T-helper 1 cell (primary cell): ENCODE results near the gene TMEM269.

ENCODE experiments used
- DNase-seq, 5 donors: peaks; one replicate each; pipeline ENCODE4 v3.0.0-alpha.2; 2012 to 2020

Gene TMEM269

DNA sequence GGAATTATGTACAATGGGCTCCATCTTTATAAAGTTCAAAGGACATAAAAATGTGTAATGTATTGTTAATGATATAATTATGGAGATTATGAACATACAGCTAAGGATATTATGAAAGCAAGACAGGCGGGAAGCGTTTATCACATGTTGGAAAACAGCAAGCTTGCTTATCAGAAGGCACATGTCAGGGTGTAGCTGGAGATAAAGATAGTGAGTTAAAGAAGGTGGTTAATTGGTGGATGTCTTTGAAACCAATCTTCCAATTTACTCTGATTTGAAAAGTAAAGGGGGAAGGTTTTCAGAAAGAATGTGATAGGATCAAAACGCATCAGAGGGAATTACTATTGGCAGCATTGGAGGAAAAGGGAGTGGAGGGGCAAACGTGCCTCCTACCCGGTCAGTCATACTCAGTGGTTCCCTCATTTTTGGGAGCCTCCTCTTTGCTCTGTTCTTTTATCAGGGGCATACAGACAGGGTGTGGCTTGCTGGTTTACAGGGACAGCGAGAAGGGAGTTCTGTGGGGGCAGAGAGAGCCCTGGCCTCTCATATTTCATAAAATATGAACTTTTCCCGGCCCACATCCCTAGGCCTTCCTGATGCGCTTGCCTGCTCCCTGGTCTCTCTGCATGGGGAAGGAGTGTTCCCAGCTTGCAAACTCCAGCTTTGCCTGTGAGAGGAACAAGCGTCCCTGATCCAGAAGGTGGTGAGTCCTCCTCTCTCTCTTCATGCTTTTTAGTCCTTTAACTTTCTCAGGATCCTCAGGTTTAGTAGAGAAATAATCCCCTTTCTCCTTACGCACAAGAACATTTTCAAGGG is 40.5 kb downstream of the TMEM269 start:
- DNase-seq = no peak

DNA sequence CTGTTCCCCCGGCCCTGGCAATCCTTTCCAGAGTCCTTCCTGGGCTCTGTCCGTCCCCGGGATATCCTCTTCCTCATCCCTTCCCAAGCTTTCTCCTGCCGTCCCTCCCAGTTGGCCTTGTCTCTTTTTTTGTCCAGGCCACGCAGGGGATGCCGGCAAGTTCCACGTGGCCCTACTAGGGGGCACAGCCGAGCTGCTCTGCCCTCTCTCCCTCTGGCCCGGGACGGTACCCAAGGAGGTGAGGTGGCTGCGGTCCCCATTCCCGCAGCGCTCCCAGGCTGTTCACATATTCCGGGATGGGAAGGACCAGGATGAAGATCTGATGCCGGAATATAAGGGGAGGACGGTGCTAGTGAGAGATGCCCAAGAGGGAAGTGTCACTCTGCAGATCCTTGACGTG is 45.8 kb downstream of the TMEM269 start:
- DNase-seq = no peak

DNA sequence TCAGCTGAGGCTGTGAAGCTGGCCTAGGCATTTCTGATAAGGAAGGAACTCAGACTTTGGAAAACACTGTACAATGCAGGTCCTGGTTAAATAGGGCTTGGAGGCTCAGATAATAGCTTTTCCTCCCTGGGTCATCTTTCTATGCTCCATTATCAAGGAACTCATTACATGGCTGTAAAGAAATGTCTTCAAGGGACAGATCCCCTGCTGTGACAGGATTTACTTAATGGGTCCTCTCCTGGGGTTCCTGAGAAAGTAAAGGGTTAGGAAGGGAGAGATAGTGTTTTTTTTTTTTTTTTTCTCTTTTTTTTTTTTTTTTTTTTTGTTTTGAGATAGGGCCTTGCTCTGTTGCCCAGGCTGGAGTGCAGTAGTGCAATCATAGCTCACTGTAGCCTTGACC is 46.5 kb downstream of the TMEM269 start:
- DNase-seq = no peak

DNA sequence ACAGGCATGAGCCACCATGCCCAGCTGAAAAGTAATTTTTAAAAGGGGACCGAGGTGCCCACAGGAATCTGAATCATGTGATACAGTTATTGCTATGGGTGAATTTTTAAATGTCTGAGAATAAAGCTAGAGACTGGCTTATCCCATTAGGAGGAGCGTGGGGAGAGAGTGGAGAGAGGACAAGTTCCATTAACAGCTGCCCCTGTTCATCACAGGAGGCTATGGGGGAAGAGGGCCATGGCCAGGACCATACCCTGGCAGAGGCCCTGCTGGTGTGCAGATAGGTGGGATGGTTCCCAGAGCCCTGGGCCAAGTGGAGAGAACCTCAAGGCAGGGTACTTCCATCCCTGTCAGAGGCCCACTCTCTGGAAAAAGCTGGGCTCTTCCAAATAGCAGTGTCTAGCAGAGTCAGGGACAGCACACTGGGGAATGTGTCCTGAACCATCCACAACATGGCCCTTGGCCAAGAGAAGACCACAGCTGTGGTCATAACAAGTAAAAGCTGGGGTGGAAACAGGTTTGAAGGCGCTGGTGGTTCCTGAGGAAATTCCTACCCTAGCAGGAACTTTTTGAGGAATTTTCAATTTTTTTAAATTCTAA is 48.0 kb downstream of the TMEM269 start:
- no peak for DNase-seq

DNA sequence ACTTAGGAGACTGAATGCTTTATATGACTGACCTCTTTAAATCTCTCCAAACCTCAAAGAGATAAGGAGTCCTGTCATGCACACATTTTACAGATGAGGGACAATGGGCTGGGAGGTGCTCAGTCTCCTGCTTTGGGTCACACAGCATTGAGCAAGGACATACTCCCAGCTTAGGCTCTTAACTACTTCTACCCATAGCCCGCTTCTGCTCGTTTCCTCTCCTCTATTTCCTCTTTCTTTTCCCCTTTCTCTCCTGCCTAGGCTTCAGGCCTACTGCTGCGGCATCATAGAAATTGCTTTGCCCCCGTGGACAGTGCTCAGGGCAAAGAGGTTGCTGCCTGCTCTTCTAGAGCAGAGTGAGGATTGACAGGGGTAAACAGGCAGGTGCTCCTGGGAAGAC is 49.2 kb downstream of the TMEM269 start:
- no peak for DNase-seq

DNA sequence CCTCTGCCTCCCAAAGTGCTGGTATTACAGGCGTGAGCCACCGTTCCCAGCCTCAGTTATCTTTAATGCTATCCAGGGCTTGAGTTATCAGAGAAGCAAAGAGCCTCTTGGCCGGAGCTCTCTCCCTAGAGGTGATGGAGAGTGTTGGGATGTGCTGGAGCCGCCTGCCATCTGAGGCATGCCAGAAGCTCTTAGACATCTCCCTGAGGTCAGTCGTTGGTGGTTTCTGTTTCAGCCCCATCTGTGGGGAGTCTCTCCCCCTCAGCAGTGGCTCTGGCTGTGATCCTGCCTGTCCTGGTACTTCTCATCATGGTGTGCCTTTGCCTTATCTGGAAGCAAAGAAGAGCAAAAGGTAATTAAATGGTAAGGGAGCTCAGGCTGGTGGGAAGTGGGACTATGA is 50.0 kb downstream of the TMEM269 start:
- no peak for DNase-seq

DNA sequence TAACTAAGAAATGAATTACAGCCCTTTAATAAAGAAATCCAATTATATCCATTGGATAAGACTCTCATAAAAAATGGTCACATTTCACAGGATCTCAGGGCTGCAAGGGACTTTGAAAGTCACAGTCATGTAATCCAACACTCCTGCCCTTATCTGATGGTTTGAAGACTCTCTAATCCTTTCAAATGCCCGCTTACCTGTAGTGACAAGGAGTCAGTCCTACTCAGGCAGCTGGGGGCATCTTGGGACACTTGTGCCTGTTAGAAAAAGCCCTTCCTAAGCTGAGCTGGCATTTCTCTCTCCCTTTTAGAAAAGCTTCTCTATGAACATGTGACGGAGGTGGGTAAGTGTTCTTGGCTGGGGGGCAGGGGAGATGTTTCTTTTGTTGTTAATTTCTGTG is 50.6 kb downstream of the TMEM269 start:
- DNase-seq = no peak

DNA sequence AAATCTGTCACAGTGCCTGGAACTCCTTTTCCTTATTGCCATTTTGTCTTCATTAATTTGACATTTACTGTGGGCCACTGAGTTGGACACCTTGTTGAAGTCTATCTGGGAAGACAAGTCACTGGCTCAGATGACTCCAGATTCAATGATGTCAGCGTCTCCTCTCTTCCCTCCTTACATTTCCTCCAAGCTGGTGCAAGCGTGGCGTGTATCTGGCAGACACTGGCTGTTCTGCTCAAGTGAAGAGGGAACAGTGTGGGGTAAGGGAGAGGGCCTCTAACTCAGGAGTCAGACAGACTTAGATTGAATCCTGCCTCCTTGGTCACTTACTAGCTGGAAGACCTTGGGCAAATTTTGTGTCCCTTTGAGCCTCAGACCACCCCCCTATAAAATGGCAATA is 52.9 kb downstream of the TMEM269 start:
- DNase-seq = no peak

DNA sequence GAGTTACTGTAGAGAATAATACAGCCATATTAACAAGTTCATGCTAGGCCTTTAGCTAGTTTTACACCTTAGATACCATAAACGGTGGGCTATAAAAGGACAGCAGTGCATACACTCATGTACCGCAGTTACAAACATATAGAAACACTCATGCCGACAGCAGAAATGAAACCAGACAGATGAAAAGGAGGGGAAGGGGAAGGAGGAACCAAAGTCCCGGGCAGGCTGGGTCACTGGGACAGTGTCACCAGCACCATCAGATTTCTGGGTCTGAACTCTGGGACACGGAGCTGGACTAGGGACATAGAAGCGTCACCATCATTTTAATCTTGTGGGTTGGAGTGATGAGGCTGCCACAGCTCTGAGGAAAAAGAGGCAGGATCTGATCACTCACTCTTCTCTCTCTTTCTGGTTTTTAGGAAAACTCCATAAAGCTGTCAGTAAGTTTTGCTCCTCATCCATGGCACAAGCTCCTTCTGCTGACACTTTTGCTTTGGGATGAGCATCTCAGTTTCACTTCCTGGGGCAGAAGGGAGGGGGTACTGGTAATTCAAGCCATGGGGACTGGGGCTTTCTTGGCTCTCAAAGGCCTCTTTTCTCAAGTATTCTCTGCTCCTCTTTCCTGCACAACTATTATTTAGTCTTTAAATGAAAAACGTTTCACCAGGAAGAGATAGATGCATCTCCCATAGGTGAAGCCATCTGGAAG is 53.8 kb downstream of the TMEM269 start:
- no peak for DNase-seq

DNA sequence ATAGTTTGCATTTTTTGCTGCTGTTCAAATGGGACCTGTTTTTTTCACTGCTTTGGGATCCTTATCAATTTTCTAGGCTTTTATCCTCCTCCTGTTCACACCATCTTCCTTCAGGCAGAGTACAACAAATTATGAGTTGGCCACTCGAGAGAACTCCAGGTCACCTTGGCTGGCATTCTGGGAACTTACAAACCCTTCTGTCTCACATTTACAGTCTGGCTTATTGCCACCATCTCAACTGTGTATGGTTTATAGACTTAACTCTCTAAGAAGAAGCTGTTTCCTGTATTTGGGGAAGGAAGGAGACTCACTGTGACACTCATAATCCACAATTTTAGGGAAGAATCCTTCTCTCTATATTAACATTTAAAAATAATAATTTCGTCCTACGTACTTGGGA is 56.2 kb downstream of the TMEM269 start:
- DNase-seq = no peak

DNA sequence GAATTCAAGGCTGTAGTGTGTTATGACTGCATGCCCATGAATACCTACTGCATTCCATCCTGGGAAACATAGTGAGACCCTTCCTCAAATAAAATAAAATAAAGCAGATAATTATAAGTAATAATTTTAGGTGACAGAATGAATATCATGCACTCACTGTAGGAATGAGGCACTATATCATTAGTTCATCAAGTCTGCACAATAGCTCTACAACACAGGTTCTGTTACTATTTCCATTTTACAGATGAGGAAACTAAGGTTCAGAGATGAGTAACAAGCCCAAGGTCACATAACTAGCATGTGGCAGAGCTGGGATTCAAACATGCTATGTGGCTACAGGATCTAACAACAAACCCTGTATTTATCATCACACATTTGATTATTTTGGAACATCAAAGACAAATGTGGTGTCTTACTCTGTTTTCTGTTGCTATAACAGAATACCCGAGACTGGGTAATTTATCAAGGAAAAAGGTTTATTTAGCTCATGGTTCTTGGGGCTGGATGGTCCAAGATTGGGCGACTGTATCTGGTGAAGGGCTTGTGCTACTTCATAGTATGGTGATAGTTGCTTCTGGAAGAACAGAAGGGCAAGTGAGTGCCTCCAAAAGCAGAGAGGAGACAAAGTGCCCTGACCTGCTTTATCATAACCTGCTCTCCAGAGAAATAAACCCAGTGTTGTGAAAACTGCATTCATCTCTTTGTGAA is 56.8 kb downstream of the TMEM269 start:
- no peak for DNase-seq

DNA sequence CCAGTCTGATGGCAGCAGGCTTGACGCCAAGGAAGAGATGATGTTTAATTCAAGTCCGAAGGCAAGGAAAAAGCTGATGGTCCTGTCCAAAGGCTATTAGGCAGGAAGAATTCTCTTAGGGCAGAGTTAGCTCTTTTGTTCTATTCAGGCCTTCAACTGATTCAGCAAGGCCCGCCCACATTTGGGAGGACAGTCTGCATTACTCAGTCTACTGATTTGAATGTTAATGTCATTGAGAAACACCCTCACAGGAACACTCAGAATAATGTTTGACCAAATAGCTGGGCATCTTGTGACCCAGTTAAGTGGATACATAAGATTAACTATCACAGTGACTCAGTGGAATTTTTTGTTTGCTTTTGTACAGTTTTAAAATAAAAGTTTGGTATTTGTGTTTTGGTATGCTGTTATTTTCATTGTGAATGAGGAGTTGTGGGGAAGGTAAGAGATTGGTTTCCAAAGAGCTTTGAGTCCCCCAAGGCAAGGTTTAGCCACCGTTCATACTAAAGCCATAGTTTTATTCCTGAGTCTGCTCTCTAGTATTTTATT is 59.9 kb downstream of the TMEM269 start:
- no peak for DNase-seq

DNA sequence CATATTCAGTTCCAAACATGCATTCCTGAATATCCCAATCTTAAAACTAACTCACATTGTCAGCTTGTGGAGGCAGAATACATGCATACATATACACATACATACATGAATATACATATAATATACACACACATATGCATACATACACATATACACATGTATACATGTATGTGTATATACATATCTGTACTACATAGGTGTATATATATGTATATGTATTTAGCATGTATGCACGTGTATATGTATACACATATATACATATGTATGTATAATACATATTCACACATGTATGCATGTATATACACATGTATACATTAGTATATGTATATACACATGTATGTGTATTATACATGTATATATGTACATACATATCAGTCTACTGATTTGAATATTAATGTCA is 60.4 kb downstream of the TMEM269 start:
- no peak for DNase-seq

DNA sequence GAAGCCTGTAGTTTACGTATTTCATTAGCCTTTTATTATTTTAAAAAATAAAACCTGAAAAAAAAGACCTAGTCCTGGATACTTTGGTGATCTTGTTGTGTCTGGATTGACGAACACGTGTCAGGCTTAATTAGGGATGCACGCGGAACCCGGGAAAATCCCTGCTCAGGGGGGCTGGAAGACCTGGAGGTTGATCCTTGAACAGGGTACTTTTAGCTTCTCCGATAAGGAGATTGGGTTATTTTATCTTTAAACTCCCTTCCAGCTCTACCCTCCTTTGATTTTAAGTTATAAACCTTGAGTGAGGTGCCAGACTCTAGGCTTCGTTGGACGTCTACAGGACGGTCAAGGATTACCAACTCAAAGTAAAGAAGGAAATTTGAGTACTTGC is 61.1 kb downstream of the TMEM269 start:
- DNase-seq = no peak

DNA sequence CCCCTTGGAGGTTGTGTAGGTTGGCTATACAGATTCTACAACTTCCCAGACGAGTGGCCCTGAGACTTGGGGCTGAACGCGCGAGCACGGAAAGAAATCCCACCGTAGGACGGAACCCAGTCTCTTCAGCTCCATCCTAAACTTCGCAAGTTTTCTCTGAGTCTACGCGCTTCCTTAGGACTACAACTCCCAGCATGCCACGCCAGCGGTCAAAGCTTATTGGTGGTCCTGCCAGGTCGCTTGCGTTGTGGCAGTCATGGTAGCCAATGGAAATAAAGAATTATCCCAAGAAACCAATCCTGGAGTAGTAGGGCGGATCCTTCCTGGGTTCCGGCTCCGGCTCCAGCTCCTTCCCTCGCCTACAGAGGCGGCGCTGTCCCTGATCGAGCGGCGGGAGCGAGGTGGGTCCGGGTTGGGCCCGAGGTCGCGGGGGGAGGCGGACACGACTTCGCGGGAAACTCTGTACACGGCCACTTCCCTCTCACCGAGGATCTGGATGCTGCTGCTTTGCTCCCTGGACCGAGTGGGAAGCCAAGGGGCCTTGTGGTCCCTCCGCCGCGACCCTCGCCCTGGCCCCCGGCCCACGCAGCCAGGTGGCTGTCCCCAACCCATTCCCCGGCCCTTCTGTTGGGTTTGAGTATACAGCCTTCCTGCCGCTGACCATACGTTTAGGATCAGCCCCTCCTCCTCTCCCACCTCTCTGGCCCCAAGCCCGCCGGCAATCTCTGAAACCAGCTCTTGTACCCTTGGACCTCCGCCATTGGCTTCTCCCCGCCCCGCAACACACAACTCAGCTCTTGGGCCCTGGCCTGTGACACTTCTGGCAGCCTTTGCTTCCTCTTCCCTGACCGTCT is 61.7 kb downstream of the TMEM269 start, which contains the start of gene ZNF691:
Gene ZNF691 (plus strand): TSS at position 357 of the 854 bp plus-strand sequence. CDS start 3,046 bp downstream, outside the sequence.
- peak; percentile 76 to 96 (median 84) for DNase-seq

DNA sequence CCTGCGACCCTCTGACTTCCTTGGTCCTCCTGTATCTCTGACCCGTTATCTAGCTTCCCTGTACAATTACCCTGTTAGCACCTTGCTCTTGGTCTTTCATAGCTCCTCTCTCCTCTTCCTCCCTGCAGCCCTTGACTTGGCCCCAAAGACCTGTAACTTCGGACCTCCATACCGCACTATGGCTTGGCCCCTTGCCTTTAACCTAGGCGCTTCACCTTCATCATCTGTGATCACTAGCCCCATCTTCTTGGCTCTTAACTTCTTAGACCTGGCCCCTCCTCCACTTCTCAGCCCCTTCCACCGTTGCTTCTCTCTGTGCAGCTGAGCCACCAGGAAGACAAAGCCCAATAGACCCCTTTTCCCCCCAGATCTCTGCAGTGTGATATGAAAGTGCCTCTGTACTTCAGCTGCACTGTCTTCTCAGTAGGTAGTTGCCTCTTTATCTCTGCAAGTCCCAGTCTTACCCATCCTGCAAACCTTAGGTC is 62.4 kb downstream of the TMEM269 start:
- peak in 1 of 5 donors; percentile 14 for DNase-seq

DNA sequence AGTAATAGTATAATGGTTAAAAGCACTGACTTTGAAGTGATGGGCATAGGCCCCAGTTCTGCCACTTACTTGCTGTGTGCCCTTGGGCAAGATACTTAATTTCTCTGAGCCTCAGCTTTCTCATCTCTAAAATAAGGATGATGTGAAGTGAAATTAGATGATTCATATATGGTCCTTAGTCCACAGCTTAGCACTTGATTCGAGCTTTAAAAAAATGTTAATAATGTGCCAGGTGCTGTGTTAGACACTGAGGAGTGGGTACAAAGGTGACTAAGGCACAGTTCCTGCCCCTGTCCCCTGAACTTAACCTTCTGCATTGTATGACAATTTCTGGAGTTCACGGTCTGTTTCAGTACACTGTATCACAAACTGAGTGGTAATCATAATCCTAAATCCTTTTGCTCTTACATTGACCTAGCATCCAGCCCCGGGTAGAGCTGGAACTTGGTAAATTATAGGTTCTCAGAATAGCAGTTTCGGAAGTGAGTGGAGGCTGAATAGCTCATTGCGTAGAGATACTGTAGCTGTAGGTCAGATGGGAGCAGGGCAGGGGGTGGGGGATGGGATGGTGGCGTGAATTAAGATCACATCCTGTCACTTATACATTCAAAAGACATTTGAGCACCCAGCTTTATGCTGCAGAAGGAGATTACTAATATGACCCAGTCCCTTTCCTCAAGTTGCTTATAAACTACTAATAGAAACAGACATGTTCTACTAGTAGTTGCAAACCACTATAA is 63.1 kb downstream of the TMEM269 start:
- peak in 1 of 5 donors; percentile 56 for DNase-seq

DNA sequence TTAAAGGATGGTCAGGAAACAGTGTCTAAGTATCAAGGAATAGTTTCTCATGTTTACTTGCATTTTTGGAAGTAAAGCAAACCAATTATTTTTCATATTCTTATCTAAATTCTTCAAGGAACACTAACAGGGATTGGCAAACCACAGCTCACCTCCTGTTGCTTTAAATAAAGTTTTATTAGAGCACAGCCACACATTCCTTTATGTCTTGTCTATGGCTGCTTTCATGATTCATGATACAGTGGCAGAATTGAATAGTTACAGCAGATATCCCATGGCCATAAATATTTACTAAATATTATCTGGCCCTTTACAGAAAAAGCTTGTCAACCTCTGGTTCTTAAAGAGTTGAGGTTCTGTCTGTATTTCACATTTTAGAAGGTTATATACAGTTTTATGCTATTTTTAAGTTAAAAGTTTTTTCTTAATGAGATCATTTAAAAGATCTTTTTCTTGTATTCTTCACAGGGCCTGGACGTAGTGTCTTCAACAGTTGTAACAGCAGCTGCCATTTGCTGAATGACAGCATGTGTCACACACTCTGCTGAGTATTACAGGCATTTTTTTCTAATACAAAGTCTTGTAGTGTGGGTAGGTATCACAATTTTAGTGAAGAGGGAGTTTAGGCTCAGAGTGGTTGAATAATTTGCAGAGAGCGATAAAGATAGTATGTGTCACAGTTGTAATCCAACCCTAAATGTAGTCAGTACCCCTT is 64.2 kb downstream of the TMEM269 start:
- no peak for DNase-seq

DNA sequence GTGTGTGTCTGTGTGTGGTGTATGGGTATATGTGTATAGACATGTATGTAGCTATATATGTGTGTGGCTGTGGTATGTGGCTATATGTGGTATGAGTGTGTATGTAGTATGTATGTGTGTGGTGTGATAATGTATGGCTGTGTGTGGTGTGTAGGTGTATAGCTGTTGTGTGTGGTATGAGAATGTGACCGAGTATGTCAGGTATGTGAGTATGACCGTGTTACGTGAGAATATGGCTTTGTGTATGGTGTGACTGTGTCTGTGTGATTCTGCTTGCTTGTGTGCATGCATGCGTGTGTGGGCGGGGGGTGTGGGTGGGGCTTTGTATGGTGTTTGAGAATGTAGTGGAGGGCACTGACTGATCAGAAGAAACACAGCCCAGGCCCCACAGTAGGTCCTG is 65.2 kb downstream of the TMEM269 start:
- DNase-seq = no peak
